Left ventricle myocardium inferior (tissue), 1 donor: ENCODE measurements around the gene LOXHD1. TPM values are rescaled to one million over a fixed set of nuclear protein-coding genes. Genes with fewer than 3 reads are reported as not detected.

Experiments
- DNase-seq: peaks from one replicate; pipeline ENCODE4 v3.0.0-alpha.2; 2020
- H3K27ac ChIP-seq: fragments of 200-600 bp; replicated peaks from 2 replicates; pipeline ENCODE4 v1.8.0; 2021
- H3K27me3 ChIP-seq: fragments of 200-600 bp; 2 replicates; pipeline ENCODE4 v1.8.0; 2021; ENCODE audit warnings: low read depth
- H3K36me3 ChIP-seq: fragments of 200-600 bp; 2 replicates; pipeline ENCODE4 v1.8.0; 2021
- H3K4me1 ChIP-seq: fragments of 200-600 bp; 2 replicates; pipeline ENCODE4 v1.8.0; 2021
- H3K4me3 ChIP-seq: fragments of 200-600 bp; 2 replicates; pipeline ENCODE4 v1.8.0; 2021; ENCODE audit warnings: mild to moderate bottlenecking, moderate library complexity
- H3K9me3 ChIP-seq: fragments of 200-600 bp; replicated peaks from 2 replicates; pipeline ENCODE4 v1.8.0; 2021
- CTCF ChIP-seq: fragments of 200-600 bp; IDR thresholded peaks from 2 replicates; pipeline ENCODE4 v1.8.0; 2021; ENCODE audit warnings: antibody characterized with exemption, mild to moderate bottlenecking, borderline replicate concordance
- intact Hi-C: fragments of 100-400 bp; cut with micrococcal nuclease; formaldehyde crosslinking; loops from one replicate; pipeline ENCODE4 v1.11.0; 2022
- total RNA-seq: library from RNA; stranded (reverse); fragmentation: NEBNext Ultra II Directional; extraction: Animal tissue kit (Norgen Biotek cat#: 25700); gene quantifications from one replicate; pipeline ENCODE4 v1.2.1, GENCODE V29; 2021
- donor health status: DM: no; HTN: yes; CAD: no; lungs with severe emphysema.

The LOXHD1 gene
- total RNA-seq, 1 donor from 2014 or later = 0.49 TPM

- Histone ChIP-seq H3K27me3 (peaks cover 35% of the 10 kb centered on the region), H3K4me3 (no peak overlapping the region), H3K36me3 (no peaks in the 10 kb centered on the region), H3K27ac (no peak overlapping the region), H3K4me1 (peaks cover 11% of the 10 kb centered on the region), H3K9me3 (no peaks in the 10 kb centered on the region)
- intact Hi-C loops = no loop called here
- no peak for TF ChIP-seq CTCF
- DNase-seq = no peak
Measured at GRCh38 chr18:46621871-46622270, 35.1 kb downstream of the LOXHD1 start.

GRCh38 chr18:46621111-46621766, 35.8 kb downstream of the LOXHD1 start:
- Histone ChIP-seq H3K4me3 (no peak overlapping the region), H3K9me3 (no peaks in the 10 kb centered on the region), H3K36me3 (no peaks in the 10 kb centered on the region), H3K27me3 (peaks cover 28% of the 10 kb centered on the region), H3K27ac (no peak overlapping the region), H3K4me1 (peaks cover 11% of the 10 kb centered on the region)
- intact Hi-C loops = no loop called here
- DNase-seq = no peak
- no peak for TF ChIP-seq CTCF

- intact Hi-C loops = no loop called here
- Histone ChIP-seq H3K4me3 (no peak overlapping the region), H3K9me3 (no peaks in the 10 kb centered on the region), H3K27ac (no peak overlapping the region), H3K4me1 (peaks cover 11% of the 10 kb centered on the region), H3K36me3 (no peaks in the 10 kb centered on the region), H3K27me3 (peaks cover 12% of the 10 kb centered on the region)
- no peak for TF ChIP-seq CTCF
- DNase-seq = no peak
Measured at GRCh38 chr18:46619559-46619958, 37.5 kb downstream of the LOXHD1 start.

GRCh38 chr18:46615720-46616119, 41.3 kb downstream of the LOXHD1 start:
- no peak for DNase-seq
- H3K9me3 ChIP-seq = no peaks in the 10 kb centered on the region
- H3K27me3 ChIP-seq = peaks cover 3% of the 10 kb centered on the region
- H3K36me3 ChIP-seq = no peaks in the 10 kb centered on the region
- TF ChIP-seq CTCF = no peak
- H3K27ac ChIP-seq = no peak overlapping the region
- intact Hi-C loops = no loop called here
- no peak overlapping the region for H3K4me3 ChIP-seq
- H3K4me1 ChIP-seq = no peaks in the 10 kb centered on the region

GRCh38 chr18:46609048-46609447, 48.0 kb downstream of the LOXHD1 start:
- H3K27ac ChIP-seq = no peak overlapping the region
- DNase-seq = no peak
- H3K27me3 ChIP-seq = no peaks in the 10 kb centered on the region
- no peaks in the 10 kb centered on the region for H3K36me3 ChIP-seq
- H3K4me3 ChIP-seq = no peak overlapping the region
- intact Hi-C loops = no loop called here
- H3K9me3 ChIP-seq = no peaks in the 10 kb centered on the region
- H3K4me1 ChIP-seq = no peaks in the 10 kb centered on the region
- no peak for TF ChIP-seq CTCF
